ENCODE measurements around the gene DLK1. TPM values are rescaled to one million over a fixed set of nuclear protein-coding genes. Genes with fewer than 3 reads are reported as not detected.

The DLK1 gene
- total RNA-seq, 4 donors from 2014 or later = not detected

DNA sequence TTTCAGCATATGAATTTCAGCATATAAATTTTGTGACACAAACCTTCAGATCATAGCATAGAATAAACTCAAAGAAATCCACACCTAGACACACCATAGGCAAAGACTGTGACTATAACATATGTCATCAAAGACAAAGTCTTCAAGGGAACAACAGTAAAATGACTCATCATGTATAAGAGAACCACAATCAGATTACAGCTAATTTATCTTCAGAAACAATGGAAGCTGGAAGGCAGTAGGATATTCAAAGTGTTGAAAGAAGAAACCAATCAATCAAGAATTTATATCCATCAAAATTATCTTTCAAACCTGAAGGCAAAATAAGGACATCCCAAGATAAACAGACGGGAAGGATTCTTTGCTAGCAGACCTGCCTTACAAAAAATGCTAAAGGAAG, 29.0 kb downstream of the DLK1 start:
- H3K9me3 ChIP-seq = no peaks in the 10 kb centered on the region

DNA sequence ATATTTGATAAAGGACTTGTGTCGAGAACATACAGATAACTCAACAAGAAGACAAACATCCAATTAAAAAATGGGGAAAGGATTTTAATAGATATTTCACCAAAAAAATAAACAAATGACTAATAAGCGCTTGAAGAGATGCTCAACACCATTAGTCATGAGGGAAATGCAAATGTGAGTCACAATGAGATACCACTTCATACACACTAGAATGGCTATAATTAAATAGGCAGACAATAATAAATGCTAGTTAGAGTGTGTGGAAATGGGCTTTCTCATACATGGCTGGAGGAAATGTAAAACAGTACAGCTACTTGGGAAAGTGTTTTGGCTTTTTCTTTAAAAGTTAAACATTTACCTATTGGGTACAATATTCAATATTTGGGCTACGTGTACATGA, 34.8 kb downstream of the DLK1 start:
- H3K27me3 ChIP-seq = peaks cover 5% of the 10 kb centered on the region
- in situ Hi-C loops (cut with MboI; ENCODE audit: low pct_ligation_motif_present in 1 of 4, low pct_unique_long_range_greater_than_20kb in 1 of 4, low sequenced_read_pairs in 3 of 4) (no loop called here), intact Hi-C loops (cut with DNase I; ENCODE audit: low total_unique reads) (no loop called here)
- H3K27ac ChIP-seq = no peak overlapping the region
- no peak for DNase-seq
- no peaks in the 10 kb centered on the region for H3K36me3 ChIP-seq
- TF ChIP-seq POLR2A (IDR thresholded peaks at IDR 0.05) = no peak
- no peak for TF ChIP-seq POLR2AphosphoS5 (IDR thresholded peaks at IDR 0.05)
- no peak for TF ChIP-seq EP300 (IDR thresholded peaks at IDR 0.05; ENCODE audit: low read depth)
- TF ChIP-seq, protein P1, sequence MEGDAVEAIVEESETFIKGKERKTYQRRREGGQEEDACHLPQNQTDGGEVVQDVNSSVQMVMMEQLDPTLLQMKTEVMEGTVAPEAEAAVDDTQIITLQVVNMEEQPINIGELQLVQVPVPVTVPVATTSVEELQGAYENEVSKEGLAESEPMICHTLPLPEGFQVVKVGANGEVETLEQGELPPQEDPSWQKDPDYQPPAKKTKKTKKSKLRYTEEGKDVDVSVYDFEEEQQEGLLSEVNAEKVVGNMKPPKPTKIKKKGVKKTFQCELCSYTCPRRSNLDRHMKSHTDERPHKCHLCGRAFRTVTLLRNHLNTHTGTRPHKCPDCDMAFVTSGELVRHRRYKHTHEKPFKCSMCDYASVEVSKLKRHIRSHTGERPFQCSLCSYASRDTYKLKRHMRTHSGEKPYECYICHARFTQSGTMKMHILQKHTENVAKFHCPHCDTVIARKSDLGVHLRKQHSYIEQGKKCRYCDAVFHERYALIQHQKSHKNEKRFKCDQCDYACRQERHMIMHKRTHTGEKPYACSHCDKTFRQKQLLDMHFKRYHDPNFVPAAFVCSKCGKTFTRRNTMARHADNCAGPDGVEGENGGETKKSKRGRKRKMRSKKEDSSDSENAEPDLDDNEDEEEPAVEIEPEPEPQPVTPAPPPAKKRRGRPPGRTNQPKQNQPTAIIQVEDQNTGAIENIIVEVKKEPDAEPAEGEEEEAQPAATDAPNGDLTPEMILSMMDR (IDR thresholded peaks at IDR 0.05) = no peak
- no peak overlapping the region for H3K4me3 ChIP-seq
- H3K4me1 ChIP-seq = no peaks in the 10 kb centered on the region
- WGBS, 2 donors (ENCODE audit: low coverage in 1 of 2) = 72 to 75% methylated on average over 3 of the region's 3 CpGs
- H3K9me3 ChIP-seq = no peaks in the 10 kb centered on the region

More for the DNA sequence above, 29.0 kb downstream of the DLK1 start:
- H3K4me1 ChIP-seq = no peaks in the 10 kb centered on the region
- 82 to 86% methylated on average over 1 of the region's 1 CpG for WGBS, 2 donors (ENCODE audit: low coverage in 1 of 2)
- no peaks in the 10 kb centered on the region for H3K36me3 ChIP-seq
- TF ChIP-seq POLR2A (IDR thresholded peaks at IDR 0.05) (no peak), EP300 (IDR thresholded peaks at IDR 0.05; ENCODE audit: low read depth) (no peak)
- H3K4me3 ChIP-seq = no peak overlapping the region
- peaks cover 5% of the 10 kb centered on the region for H3K27me3 ChIP-seq
- intact Hi-C loops (cut with DNase I; ENCODE audit: low total_unique reads) = no loop called here
- H3K27ac ChIP-seq = no peak overlapping the region
- in situ Hi-C loops (cut with MboI; ENCODE audit: low pct_ligation_motif_present in 1 of 4, low pct_unique_long_range_greater_than_20kb in 1 of 4, low sequenced_read_pairs in 3 of 4) = no loop called here
- no peak for DNase-seq

DNA sequence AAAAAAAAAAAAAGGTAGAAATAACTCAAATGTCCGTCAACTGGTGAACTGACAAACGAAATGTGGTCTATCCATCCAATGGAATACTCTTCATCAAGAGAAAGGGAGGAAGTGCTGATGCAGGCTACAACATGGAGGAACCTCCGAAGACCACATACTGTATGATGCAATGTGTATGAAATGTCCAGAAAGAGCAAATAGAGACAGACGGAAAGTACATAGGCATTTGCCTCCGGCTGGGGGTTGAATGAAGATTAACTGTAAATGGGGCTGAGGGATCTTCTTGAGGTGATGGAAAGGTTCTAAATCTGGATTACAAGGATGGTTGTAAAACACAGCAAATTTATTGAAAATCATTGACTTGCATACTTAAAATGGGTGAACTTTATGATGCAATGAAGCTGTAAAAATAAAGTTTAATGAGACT, 35.4 kb downstream of the DLK1 start:
- in situ Hi-C loops (cut with MboI; ENCODE audit: low pct_ligation_motif_present in 1 of 4, low pct_unique_long_range_greater_than_20kb in 1 of 4, low sequenced_read_pairs in 3 of 4) (no loop called here), intact Hi-C loops (cut with DNase I; ENCODE audit: low total_unique reads) (no loop called here)
- DNase-seq = no peak
- Histone ChIP-seq H3K9me3 (no peaks in the 10 kb centered on the region), H3K27ac (no peak overlapping the region), H3K4me3 (no peak overlapping the region), H3K36me3 (no peaks in the 10 kb centered on the region), H3K4me1 (no peaks in the 10 kb centered on the region), H3K27me3 (peaks cover 5% of the 10 kb centered on the region)
- TF ChIP-seq EP300 (IDR thresholded peaks at IDR 0.05; ENCODE audit: low read depth) = no peak
- TF ChIP-seq, protein P1 (IDR thresholded peaks at IDR 0.05) = no peak
- no peak for TF ChIP-seq POLR2A (IDR thresholded peaks at IDR 0.05)
- TF ChIP-seq POLR2AphosphoS5 (IDR thresholded peaks at IDR 0.05) = no peak
- WGBS, 2 donors (ENCODE audit: low coverage in 1 of 2) = 56 to 64% methylated on average over 5 of the region's 5 CpGs

DNA sequence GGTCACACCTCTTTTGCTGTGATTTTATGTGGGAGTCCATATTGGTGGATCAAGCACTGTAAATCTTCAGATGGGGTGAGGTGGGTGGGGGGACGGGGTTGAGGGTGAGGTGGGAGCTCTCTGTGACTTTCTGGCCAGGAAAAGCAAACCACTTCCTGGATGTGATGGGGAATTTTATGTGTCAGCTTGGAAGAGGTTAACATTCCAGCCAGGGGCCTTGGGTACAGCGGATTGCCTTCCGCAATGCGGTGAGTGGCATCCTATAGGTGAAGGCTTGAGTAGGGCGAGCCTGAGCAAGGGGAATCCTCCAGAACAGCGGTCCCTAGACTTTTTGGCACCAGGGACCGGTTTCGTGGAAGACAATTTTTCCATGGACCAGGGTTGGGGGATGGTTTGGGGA, 36.2 kb downstream of the DLK1 start:
- H3K36me3 ChIP-seq = no peaks in the 10 kb centered on the region
- WGBS, 2 donors (ENCODE audit: low coverage in 1 of 2) = 67 to 93% methylated on average over 1 to 8 of the region's 8 CpGs
- TF ChIP-seq EP300 (IDR thresholded peaks at IDR 0.05; ENCODE audit: low read depth) = no peak
- no peak overlapping the region for H3K4me3 ChIP-seq
- intact Hi-C loops (cut with DNase I; ENCODE audit: low total_unique reads) (no loop called here), in situ Hi-C loops (cut with MboI; ENCODE audit: low pct_ligation_motif_present in 1 of 4, low pct_unique_long_range_greater_than_20kb in 1 of 4, low sequenced_read_pairs in 3 of 4) (no loop called here)
- DNase-seq = no peak
- peaks cover 5% of the 10 kb centered on the region for H3K27me3 ChIP-seq
- H3K27ac ChIP-seq = no peak overlapping the region
- H3K9me3 ChIP-seq = no peaks in the 10 kb centered on the region
- no peaks in the 10 kb centered on the region for H3K4me1 ChIP-seq

DNA sequence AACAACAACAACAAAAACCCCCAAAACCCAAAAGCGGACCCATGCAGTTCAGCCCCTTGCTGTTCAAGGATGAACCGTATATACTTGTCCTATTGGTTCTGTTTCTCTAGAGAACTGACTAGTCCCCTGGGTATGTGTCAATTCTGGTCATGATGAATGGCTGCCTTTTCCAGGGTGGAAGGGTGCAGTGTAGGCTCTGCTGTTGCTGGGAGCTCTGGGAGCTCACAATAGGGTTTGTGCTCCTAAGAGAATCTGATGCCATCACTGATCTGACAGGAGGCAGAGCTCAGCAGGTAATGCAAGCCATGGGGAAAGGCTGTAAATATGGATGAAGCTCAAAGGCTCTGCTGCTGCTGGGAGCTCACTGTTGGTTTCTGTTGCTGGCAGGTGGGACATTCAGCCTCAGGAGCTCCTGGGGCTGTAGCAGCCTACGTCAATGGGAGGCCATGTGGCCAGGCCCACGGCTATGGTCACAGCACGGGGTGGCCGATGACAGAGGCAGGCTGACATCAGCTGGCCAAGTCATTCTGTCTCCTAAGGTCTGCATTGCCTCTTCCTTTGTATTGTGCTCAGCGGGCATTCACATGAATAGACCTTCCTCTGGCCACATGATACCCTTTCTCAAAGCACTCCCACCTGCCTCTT, 37.9 kb downstream of the DLK1 start:
- TF ChIP-seq POLR2AphosphoS5 (IDR thresholded peaks at IDR 0.05) (no peak), EP300 (IDR thresholded peaks at IDR 0.05; ENCODE audit: low read depth) (no peak), POLR2A (IDR thresholded peaks at IDR 0.05) (no peak)
- TF ChIP-seq, protein P1 (IDR thresholded peaks at IDR 0.05) = no peak
- peaks cover 5% of the 10 kb centered on the region for H3K27me3 ChIP-seq
- H3K27ac ChIP-seq = no peak overlapping the region
- H3K9me3 ChIP-seq = no peaks in the 10 kb centered on the region
- in situ Hi-C loops (cut with MboI; ENCODE audit: low pct_ligation_motif_present in 1 of 4, low pct_unique_long_range_greater_than_20kb in 1 of 4, low sequenced_read_pairs in 3 of 4) (no loop called here), intact Hi-C loops (cut with DNase I; ENCODE audit: low total_unique reads) (no loop called here)
- H3K36me3 ChIP-seq = no peaks in the 10 kb centered on the region
- H3K4me1 ChIP-seq = no peaks in the 10 kb centered on the region
- no peak overlapping the region for H3K4me3 ChIP-seq
- WGBS, 2 donors (ENCODE audit: low coverage in 1 of 2) = 83 to 93% methylated on average over 1 to 7 of the region's 7 CpGs
- DNase-seq = no peak

Measured in transverse colon (tissue), 4 donors.